Motor neuron (in vitro differentiated cells): Measurements from ENCODE around the gene LDHD. TPM values are rescaled to one million over a fixed set of nuclear protein-coding genes. Genes with fewer than 3 reads are reported as not detected.
A peak's percentile ranks its signal among the peaks of the same experiment; 100 is the strongest.

Experiments used
- ATAC-seq, 8 experiments: fragments of 200-7000 bp; cut with Tn5 transposase; replicated peaks in 6 of 8; 2 replicates each; pipeline ENCODE4 v1.8.0; 2021; ENCODE audit warnings: mild to moderate bottlenecking in 8 of 8, moderate library complexity in 8 of 8
- H3K27ac ChIP-seq, 2 donors: fragments of 250-450 bp; sonication (Bioruptor Pico); 2 replicates each; pipeline ENCODE4 v1.9.0; 2021; ENCODE audit warnings: antibody characterized with exemption in 2 of 2, mild to moderate bottlenecking in 2 of 2, moderate library complexity in 1 of 2
- H3K4me1 ChIP-seq, 2 donors: fragments of 250-450 bp; sonication (Bioruptor Pico); replicated peaks in 1 of 2; 2 replicates each; pipeline ENCODE4 v1.6.1; 2021; ENCODE audit warnings: antibody characterized with exemption in 2 of 2, mild to moderate bottlenecking in 2 of 2, moderate library complexity in 1 of 2
- H3K4me3 ChIP-seq, 5 donors: fragments of 250-450 bp; sonication (Bioruptor Pico); 2 replicates each; pipeline ENCODE4 v1.9.0; 2021; ENCODE audit warnings: antibody characterized with exemption in 5 of 5, mild to moderate bottlenecking in 5 of 5, moderate library complexity in 4 of 5
- WGBS, 10 experiments: fragments of 450-650 bp; shearing (Covaris generic); methylation state at CpG; one replicate each; pipeline ENCODE4 v1.0.0; 2022; 5-methylcytosine and 5-hydroxymethylcytosine counted together
- in situ Hi-C, 9 experiments: fragments of 400-800 bp; cut with MboI; loops; one replicate each; pipeline ENCODE4 v1.15.0; 2021; ENCODE audit warnings: low sequenced_read_pairs in 9 of 9, low pct_unique_long_range_greater_than_20kb in 2 of 9; ENCODE audit not compliant: unreplicated experiment in 9 of 9
- total RNA-seq, 8 experiments: library from RNA; unstranded; fragments of 300-600 nt; gene quantifications; 2 replicates each; pipeline versions ENCODE4 v1.2.3 to v1.2.4, GENCODE V29; 2022

LDHD gene
- total RNA-seq, 8 experiments from 2014 or later = 0.33 to 2.8 (median 1.0) TPM

DNA sequence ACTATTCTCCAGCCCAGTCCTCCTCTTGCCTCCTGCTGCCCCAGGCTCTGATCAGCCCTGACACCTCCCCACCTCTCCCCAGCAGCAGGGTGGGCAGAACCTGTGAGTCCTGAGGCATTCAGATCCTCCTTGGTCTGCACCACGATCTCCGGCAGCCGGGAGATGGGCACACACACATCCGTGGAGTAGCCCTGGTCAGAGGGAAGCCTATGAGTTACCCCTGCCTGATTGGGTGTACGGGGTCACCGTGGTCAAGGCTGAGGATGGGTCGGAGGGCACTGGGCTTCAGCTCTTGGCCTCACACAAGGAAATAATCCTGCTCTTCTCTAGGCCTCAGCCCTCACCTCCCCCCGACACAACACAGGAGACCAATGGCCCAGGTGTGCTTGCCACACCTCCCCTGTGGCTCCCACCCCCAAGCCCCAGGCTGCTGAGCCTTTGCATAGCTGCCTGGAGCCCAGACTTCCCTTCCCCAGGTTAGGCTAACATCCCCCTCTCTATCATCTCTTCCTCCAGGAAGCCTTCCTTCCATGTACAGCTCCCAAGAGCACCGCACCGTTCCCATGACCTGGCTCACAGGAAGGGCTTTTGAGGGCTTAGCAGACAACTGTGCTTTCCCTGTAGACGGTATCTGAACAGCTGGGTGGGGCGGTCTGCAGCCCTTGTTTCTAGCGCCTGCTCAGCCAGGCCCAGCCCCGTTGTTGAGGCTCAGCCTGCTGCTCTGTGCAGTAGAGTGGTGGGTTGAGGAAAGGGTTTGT lies 3.7 kb downstream of the LDHD start:
- ATAC-seq = no peak
- Histone ChIP-seq H3K4me1 (peaks cover 8 to 15% of the 10 kb centered on the region in 2 donors), H3K27ac (no peak overlapping the region), H3K4me3 (no peak overlapping the region)
- WGBS, 10 experiments = 60 to 75% (median 67%) methylated on average over 1 to 3 of the region's 14 CpGs; no CpG with 5 or more reads in 7 of the 10 experiments
- in situ Hi-C loops = loop anchor here in 2 of 9 experiments (25.0 kb wide), 2 partner anchors 126 to 401 kb away; partner anchors contain the start of genes MLKL (in 1 of the 2), WDR59 (in 1 of the 2) and ZNRF1 (in 1 of the 2)

DNA sequence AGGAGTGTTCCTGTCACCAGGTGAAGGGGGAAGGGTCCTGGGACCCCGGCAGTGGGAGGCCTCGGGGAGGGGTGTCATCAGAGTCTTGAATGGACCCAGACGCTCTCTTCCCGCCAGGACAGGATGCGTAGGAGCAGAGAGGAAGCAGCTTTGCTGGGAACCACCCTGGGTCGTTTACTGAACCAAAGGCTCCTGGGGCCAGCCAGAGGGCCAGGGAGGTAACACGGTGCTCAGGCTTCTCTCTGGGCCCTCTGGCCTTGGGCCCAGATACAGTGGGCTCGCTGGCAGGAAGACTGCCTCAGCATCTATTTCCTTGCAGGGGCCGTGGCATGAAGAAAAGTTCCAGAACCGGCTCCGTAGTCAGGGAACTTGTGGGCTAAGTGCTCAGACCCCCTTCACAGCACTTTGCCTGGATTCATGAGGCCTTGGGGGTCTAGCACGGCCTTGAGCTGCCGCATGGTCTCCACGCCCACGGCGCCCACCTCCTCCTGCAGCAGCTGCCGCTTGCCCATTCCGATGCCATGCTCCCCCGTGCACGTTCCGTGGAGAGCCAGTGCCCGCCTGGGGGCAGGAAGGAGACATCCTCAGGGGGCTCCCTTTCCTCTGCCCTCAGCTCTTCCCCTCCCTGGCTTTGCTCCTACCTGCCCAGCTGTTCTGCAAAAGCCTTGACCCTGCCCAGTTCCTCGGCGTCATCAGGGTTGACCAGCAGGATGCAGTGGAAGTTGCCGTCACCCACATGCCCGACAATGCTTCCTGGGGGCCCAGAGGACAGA lies 4.4 kb downstream of the LDHD start:
- Histone ChIP-seq H3K27ac (no peak overlapping the region), H3K4me1 (peaks cover 8 to 15% of the 10 kb centered on the region in 2 donors), H3K4me3 (no peak overlapping the region)
- in situ Hi-C loops = loop anchor here in 2 of 9 experiments (25.0 kb wide), 2 partner anchors 125 to 400 kb away; partner anchors contain the start of genes MLKL (in 1 of the 2), WDR59 (in 1 of the 2) and ZNRF1 (in 1 of the 2)
- no peak for ATAC-seq
- WGBS, 10 experiments = 60 to 100% (median 82%) methylated on average over 1 to 13 of the region's 26 CpGs; no CpG with 5 or more reads in 4 of the 10 experiments

DNA sequence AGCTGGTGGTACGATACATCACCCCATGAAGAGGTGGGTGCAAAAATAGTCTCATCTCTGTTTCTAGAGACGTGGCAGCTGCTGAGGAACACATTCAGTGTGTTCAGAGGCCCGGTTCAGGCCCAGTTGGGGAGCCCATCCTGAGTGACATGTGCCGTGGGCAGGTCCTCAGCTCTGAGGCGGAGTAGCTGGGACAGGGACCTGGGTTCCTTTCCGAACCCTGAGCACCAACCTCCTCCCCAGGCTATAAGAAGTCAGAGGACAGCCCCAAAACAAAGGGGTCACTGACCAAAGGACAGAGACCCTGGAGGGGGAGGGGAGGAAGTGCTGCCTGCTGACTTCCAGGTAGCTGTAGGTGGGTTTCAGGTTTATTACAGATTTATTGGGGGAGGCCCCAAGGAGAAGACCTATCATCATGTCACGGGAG lies 5.1 kb downstream of the LDHD start:
- H3K27ac ChIP-seq = peak overlapping the region in 1 of 2 donors; percentile 62
- ATAC-seq = peak in 7 of 8 experiments; percentile 0 to 10 (median 4)
- no peak overlapping the region for H3K4me3 ChIP-seq
- in situ Hi-C loops = loop anchor here in 2 of 9 experiments (25.0 kb wide), 2 partner anchors 124 to 399 kb away; partner anchors contain the start of genes MLKL (in 1 of the 2), WDR59 (in 1 of the 2) and ZNRF1 (in 1 of the 2)
- H3K4me1 ChIP-seq = peaks cover 8 to 15% of the 10 kb centered on the region in 2 donors
- 0 to 100% (median 29%) methylated on average over 1 to 2 of the region's 7 CpGs; no CpG with 5 or more reads in 5 of the 10 experiments for WGBS, 10 experiments

DNA sequence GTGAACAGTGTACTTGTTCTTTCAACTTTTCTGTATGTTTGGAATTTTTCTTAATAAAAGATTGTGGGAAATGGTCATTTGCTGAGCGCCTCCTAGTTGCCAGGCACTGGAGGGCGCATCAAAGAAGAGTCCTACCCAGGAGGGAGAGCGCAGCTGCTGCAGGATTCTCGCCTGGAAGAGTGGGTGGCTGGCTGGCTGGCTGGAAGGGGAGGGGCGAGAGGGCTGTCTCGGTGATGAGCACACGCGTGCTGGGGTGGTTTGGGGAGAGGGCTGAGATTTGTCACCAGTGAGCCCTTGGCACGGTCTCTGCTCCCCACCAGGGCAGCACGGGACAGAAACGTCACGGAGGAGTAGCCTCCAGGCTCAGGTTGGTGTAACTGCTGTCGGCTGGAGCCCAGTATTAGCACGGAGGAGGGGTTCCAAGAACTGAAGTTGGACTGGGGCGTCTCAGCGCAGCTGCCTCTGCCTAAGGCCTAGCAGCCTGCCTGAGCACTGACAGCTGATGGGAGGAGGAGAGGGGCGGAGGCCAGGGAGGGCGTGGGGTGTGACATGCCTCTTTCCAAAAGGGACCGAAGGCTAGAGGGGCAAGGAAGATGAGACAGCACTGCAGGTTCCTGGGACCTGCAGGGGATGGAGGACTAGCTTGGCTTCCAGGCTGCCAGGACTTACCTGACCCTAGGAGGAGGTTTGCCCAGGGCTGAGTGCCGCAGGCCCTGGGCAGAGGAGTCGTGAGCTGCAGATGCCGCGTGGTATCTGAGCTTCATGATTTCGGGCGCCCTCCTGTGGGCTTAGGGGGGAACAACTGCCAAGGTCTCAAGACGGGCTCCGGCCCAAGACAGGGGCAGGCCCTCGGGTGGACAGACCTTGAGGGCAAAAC lies 5.7 kb downstream of the LDHD start:
- Histone ChIP-seq H3K27ac (peak overlapping the region in 1 of 2 donors; percentile 62), H3K4me3 (peak overlapping the region in 3 of 5 donors; percentile 4 to 21 (median 20)), H3K4me1 (peaks cover 8 to 15% of the 10 kb centered on the region in 2 donors)
- WGBS, 10 experiments = 0 to 60% (median 20%) methylated on average over 1 to 6 of the region's 28 CpGs; no CpG with 5 or more reads in 4 of the 10 experiments
- in situ Hi-C loops = loop anchor here in 2 of 9 experiments (25.0 kb wide), 2 partner anchors 124 to 399 kb away; partner anchors contain the start of genes MLKL (in 1 of the 2), WDR59 (in 1 of the 2) and ZNRF1 (in 1 of the 2)
- ATAC-seq = peak; percentile 74 to 88 (median 84)

DNA sequence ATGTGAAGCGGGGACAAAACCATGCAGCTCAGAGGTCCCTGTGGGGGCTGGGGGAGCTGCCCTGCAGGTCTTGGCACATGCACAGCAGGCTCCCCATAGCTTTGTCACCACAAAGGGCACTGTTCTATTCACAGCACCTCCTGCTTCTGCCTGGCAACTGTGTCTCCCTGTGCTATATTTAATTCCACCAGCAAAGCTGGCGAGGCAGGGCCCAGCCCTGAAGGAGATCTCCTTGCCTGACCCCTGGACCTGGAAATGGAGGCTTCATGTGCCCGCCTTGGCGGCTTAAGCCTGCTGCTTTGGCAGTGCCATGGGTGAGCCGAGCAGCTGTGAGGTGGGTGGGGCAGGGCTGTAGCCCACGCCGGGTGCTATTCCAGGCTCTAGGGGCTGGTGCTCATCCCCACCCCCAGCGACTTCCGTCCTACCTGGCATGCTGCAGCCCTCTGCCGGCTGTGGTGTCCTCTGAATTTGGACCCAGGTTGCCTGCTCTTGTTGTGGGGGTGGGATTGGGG lies 6.8 kb downstream of the LDHD start:
- in situ Hi-C loops = loop anchor here in 3 of 9 experiments (10.0 to 25.0 kb wide), 3 partner anchors 115 to 397 kb away; partner anchors contain the start of genes ZNRF1 (in 2 of the 3), MLKL (in 1 of the 3) and WDR59 (in 1 of the 3)
- H3K4me3 ChIP-seq = no peak overlapping the region
- WGBS, 10 experiments = 55% methylated on average over 8 of the region's 10 CpGs; no CpG with 5 or more reads in 9 of the 10 experiments
- ATAC-seq = peak in 1 of 8 experiments; percentile 1
- H3K27ac ChIP-seq = no peak overlapping the region
- peaks cover 8 to 15% of the 10 kb centered on the region in 2 donors for H3K4me1 ChIP-seq

DNA sequence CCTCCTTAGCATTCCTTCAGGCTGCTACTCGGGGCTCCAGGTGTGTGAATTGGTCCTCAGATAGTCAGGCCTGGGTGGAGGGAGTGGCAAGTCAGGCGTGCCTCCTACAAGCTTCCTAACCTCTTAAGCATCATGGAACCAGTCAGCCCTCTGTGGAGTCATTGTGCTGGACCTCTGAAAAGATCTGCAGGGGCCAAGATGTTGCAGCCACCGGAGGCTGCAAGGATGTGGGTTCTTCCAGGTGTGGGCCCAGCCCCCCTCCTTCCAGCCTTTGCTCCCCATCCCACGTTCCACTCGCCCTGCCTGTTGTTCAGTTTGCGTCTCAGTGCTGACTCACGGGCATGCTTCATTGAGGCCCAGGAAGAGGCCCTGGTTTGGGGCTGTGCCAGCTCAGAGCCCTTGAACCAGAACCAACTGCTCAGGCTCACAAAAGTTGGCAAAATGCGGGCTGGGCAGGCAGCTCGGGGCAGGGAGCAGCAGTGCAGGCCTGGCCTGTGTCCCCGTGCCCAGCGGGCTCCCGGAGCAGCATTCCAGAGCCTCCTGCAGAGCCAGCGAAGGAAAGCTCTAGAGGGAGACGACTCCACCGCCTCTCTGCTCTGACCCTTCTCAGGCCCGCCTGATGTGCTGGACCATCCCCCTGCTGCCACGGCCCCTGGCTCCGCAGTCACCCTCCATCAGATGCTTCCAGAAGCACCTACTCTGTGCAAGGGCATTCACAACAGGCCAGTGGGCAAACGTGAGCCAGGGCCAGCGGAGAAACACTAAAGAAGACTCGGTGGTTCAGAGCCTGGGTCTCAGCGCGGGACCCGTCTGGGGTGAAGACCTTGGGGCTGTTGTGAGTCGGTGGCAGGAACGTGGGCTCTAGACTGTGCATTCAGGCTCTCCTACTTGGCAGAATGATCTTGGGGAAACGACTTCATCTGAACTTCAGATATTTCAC lies 7.5 kb downstream of the LDHD start:
- H3K4me3 ChIP-seq = no peak overlapping the region
- H3K27ac ChIP-seq = no peak overlapping the region
- in situ Hi-C loops = loop anchor here in 3 of 9 experiments (10.0 to 25.0 kb wide), 3 partner anchors 114 to 397 kb away; partner anchors contain the start of genes ZNRF1 (in 2 of the 3), MLKL (in 1 of the 3) and WDR59 (in 1 of the 3)
- peaks cover 8 to 15% of the 10 kb centered on the region in 2 donors for H3K4me1 ChIP-seq
- peak in 3 of 8 experiments; percentile 11 to 30 (median 26) for ATAC-seq
- 29 to 92% (median 80%) methylated on average over 1 to 5 of the region's 27 CpGs; no CpG with 5 or more reads in 3 of the 10 experiments for WGBS, 10 experiments

DNA sequence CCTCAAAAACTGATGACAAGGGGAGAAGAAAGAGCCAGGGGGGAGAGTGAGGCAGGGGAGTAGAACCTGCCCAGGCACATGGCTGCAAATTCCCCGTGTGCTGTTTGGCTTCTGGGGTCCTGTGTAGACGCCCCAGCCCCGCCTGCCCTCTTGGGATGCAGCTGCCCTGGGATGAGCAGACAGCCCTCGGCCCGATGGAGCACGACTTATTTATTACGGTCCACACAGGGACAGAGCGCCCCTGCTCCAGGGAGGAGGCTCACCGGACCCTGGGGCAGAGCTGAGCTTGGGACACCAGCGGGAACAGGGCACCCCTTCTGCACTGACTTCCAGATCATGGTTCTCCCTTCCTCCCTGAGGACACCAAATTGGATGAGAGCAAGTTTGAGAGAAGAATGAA lies 9.1 kb downstream of the LDHD start:
- H3K4me3 ChIP-seq = no peak overlapping the region
- ATAC-seq = no peak
- in situ Hi-C loops = loop anchor here in 3 of 9 experiments (10.0 to 25.0 kb wide), 3 partner anchors 113 to 395 kb away; partner anchors contain the start of genes ZNRF1 (in 2 of the 3), MLKL (in 1 of the 3) and WDR59 (in 1 of the 3)
- 40 to 95% (median 89%) methylated on average over 1 to 7 of the region's 10 CpGs; no CpG with 5 or more reads in 7 of the 10 experiments for WGBS, 10 experiments
- H3K27ac ChIP-seq = no peak overlapping the region
- H3K4me1 ChIP-seq = peaks cover 8 to 15% of the 10 kb centered on the region in 2 donors

DNA sequence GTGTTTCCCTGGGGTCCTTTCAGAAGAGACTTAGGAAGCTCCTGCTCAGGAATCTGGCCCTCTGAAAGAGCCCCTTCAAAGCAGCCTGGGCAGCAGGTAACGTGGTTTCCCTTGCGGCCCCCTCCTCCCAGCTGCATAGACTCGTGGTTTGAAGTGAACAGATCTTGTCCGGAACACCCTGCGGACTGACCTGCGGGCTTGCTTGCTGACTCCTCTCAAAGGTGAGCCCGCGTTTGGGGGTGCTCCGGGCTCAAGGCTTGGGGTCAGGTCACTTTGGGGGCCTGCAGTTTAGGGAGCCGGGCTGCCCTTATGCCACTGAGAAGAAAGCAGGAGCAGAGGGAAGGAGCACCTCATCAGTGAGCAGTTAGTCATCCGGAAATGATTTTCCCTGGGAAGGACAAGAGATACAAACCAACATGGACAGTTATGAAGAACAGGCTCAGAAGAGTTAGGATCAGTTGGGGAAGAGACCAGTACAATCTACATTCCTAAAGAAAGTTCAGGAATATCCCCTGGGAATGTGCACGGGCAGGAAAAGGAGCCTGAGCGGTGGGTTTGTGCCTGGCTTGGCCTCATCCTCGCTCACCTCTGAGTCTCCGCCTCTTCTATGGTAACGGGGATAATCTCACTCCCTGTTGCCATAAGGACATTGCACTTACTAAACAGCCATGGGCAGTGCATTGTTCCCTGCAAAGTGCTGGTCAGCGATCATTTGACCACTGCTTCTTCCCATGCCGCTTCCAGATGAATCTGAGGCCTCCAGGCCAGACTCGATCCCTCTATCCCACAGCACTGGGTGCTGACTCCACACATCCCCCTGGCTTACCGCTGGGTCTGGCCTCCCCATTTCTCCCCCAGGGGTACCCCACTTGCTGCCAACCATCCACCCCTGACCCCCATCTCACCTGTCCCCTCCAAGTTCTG lies 10.0 kb downstream of the LDHD start:
- Histone ChIP-seq H3K4me3 (no peak overlapping the region), H3K4me1 (peaks cover 8 to 15% of the 10 kb centered on the region in 2 donors), H3K27ac (no peak overlapping the region)
- in situ Hi-C loops = loop anchor here in 3 of 9 experiments (10.0 to 25.0 kb wide), 3 partner anchors 112 to 394 kb away; partner anchors contain the start of genes ZNRF1 (in 2 of the 3), MLKL (in 1 of the 3) and WDR59 (in 1 of the 3)
- WGBS, 10 experiments = 75 to 100% (median 91%) methylated on average over 2 to 6 of the region's 20 CpGs; no CpG with 5 or more reads in 6 of the 10 experiments
- no peak for ATAC-seq

DNA sequence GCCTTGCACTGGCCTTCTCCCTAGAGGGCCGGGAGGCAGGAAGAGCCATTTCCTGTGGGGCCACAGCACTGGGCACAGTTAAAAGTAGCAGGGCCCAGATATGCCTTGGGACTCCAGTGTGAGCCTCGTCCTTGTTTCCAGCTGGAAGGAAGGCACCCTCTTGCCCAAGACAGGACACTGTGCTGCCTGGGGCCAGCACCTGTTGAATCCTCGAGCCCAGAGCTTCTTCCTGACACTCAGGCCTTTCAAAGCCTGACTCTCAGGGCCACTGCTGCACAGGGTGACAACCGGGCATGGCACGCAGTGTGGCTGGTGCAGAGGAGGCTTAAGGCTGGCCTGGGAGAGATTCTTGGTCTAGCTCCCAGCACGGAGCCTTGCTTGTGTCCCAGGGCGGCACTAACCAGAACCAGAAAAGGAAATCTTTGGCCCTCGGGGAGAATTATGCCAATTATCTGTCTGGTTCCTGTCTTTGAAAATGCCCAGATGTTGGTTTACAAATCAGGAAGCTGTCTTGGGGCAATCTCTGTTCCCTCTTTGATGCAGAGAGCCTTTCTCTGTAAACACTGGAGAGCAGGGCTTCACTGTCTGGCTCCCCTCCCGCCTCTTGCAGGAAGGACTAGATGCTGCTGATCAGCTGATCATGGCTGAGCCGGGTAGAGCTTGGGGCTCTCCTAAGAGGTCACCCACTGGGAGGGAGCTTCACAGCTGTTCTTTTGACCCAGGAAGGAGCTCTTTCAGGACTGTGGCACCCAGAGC lies 11.1 kb downstream of the LDHD start:
- no peak overlapping the region for H3K27ac ChIP-seq
- in situ Hi-C loops = loop anchor here in 3 of 9 experiments (10.0 to 25.0 kb wide), 3 partner anchors 111 to 393 kb away; partner anchors contain the start of genes ZNRF1 (in 2 of the 3), MLKL (in 1 of the 3) and WDR59 (in 1 of the 3)

More for the DNA sequence above, 11.1 kb downstream of the LDHD start:
- Histone ChIP-seq H3K4me3 (no peak overlapping the region), H3K4me1 (peaks cover 2 to 4% of the 10 kb centered on the region in 2 donors)
- WGBS, 10 experiments = 0 to 93% (median 80%) methylated on average over 1 to 8 of the region's 10 CpGs; no CpG with 5 or more reads in 4 of the 10 experiments
- peak in 2 of 8 experiments; percentile 22 to 42 for ATAC-seq
